ENCODE results near the gene ITPR2.

Gene ITPR2

GRCh38 chr12:26384536-26384935, 448.5 kb downstream of the ITPR2 start:
- Histone ChIP-seq H3K9me3 (ENCODE audit: low read length) (no peaks in the 10 kb centered on the region), H3K4me1 (ENCODE audit: insufficient read depth, low read length) (no peaks in the 10 kb centered on the region), H3K9ac (ENCODE audit: low read length) (no peak overlapping the region), H3K4me3 (ENCODE audit: low read depth in 1 of 2, low read length in 2 of 2) (no peak overlapping the region), H3K36me3 (ENCODE audit: insufficient read depth, low read length) (peaks cover 10% of the 10 kb centered on the region), H3K27me3 (ENCODE audit: control insufficient read depth in 1 of 2, insufficient read depth in 2 of 2, low read length in 2 of 2) (no peaks in the 10 kb centered on the region), H3K27ac (ENCODE audit: low read depth, low read length) (no peak overlapping the region)

- H3K9me3 ChIP-seq (ENCODE audit: low read length): no peaks in the 10 kb centered on the region
- H3K27ac ChIP-seq (ENCODE audit: low read depth, low read length): no peak overlapping the region
- H3K9ac ChIP-seq (ENCODE audit: low read length): no peak overlapping the region
- H3K4me1 ChIP-seq (ENCODE audit: insufficient read depth, low read length): no peaks in the 10 kb centered on the region
- H3K27me3 ChIP-seq (ENCODE audit: control insufficient read depth in 1 of 2, insufficient read depth in 2 of 2, low read length in 2 of 2): no peaks in the 10 kb centered on the region
- H3K36me3 ChIP-seq (ENCODE audit: insufficient read depth, low read length): peaks cover 10% of the 10 kb centered on the region
- no peak overlapping the region for H3K4me3 ChIP-seq (ENCODE audit: low read depth in 1 of 2, low read length in 2 of 2)
Observed at GRCh38 chr12:26383041-26383440, 450.0 kb downstream of the ITPR2 start.

GRCh38 chr12:26380897-26381296, 452.1 kb downstream of the ITPR2 start:
- H3K36me3 ChIP-seq (ENCODE audit: insufficient read depth, low read length): peaks cover 6% of the 10 kb centered on the region

GRCh38 chr12:26379777-26380467, 453.1 kb downstream of the ITPR2 start:
- H3K27me3 ChIP-seq (ENCODE audit: control insufficient read depth in 1 of 2, insufficient read depth in 2 of 2, low read length in 2 of 2): no peaks in the 10 kb centered on the region
- no peaks in the 10 kb centered on the region for H3K9me3 ChIP-seq (ENCODE audit: low read length)
- no peaks in the 10 kb centered on the region for H3K36me3 ChIP-seq (ENCODE audit: insufficient read depth, low read length)
- H3K27ac ChIP-seq (ENCODE audit: low read depth, low read length): no peak overlapping the region
- H3K4me3 ChIP-seq (ENCODE audit: low read depth in 1 of 2, low read length in 2 of 2): no peak overlapping the region
- no peaks in the 10 kb centered on the region for H3K4me1 ChIP-seq (ENCODE audit: insufficient read depth, low read length)
- no peak overlapping the region for H3K9ac ChIP-seq (ENCODE audit: low read length)

More at GRCh38 chr12:26380897-26381296, 452.1 kb downstream of the ITPR2 start:
- no peak overlapping the region for H3K9ac ChIP-seq (ENCODE audit: low read length)
- H3K4me1 ChIP-seq (ENCODE audit: insufficient read depth, low read length): no peaks in the 10 kb centered on the region
- H3K4me3 ChIP-seq (ENCODE audit: low read depth in 1 of 2, low read length in 2 of 2): no peak overlapping the region
- no peak overlapping the region for H3K27ac ChIP-seq (ENCODE audit: low read depth, low read length)
- no peaks in the 10 kb centered on the region for H3K27me3 ChIP-seq (ENCODE audit: control insufficient read depth in 1 of 2, insufficient read depth in 2 of 2, low read length in 2 of 2)
- H3K9me3 ChIP-seq (ENCODE audit: low read length): no peaks in the 10 kb centered on the region

- Histone ChIP-seq H3K27ac (ENCODE audit: low read depth, low read length) (no peak overlapping the region), H3K27me3 (ENCODE audit: control insufficient read depth in 1 of 2, insufficient read depth in 2 of 2, low read length in 2 of 2) (no peaks in the 10 kb centered on the region), H3K36me3 (ENCODE audit: insufficient read depth, low read length) (no peaks in the 10 kb centered on the region), H3K9ac (ENCODE audit: low read length) (no peak overlapping the region), H3K4me3 (ENCODE audit: low read depth in 1 of 2, low read length in 2 of 2) (no peak overlapping the region), H3K4me1 (ENCODE audit: insufficient read depth, low read length) (no peaks in the 10 kb centered on the region), H3K9me3 (ENCODE audit: low read length) (no peaks in the 10 kb centered on the region)
Observed at GRCh38 chr12:26378711-26379110, 454.3 kb downstream of the ITPR2 start.

- Histone ChIP-seq H3K9ac (ENCODE audit: low read length) (no peak overlapping the region), H3K27me3 (ENCODE audit: control insufficient read depth in 1 of 2, insufficient read depth in 2 of 2, low read length in 2 of 2) (no peaks in the 10 kb centered on the region), H3K27ac (ENCODE audit: low read depth, low read length) (no peak overlapping the region), H3K4me3 (ENCODE audit: low read depth in 1 of 2, low read length in 2 of 2) (no peak overlapping the region), H3K36me3 (ENCODE audit: insufficient read depth, low read length) (no peaks in the 10 kb centered on the region), H3K4me1 (ENCODE audit: insufficient read depth, low read length) (no peaks in the 10 kb centered on the region), H3K9me3 (ENCODE audit: low read length) (no peaks in the 10 kb centered on the region)
Observed at GRCh38 chr12:26374934-26375680, 457.9 kb downstream of the ITPR2 start.

- H3K4me3 ChIP-seq (ENCODE audit: low read depth in 1 of 2, low read length in 2 of 2): no peak overlapping the region
- H3K27ac ChIP-seq (ENCODE audit: low read depth, low read length): no peak overlapping the region
- H3K36me3 ChIP-seq (ENCODE audit: insufficient read depth, low read length): no peaks in the 10 kb centered on the region
- H3K27me3 ChIP-seq (ENCODE audit: control insufficient read depth in 1 of 2, insufficient read depth in 2 of 2, low read length in 2 of 2): no peaks in the 10 kb centered on the region
- no peak overlapping the region for H3K9ac ChIP-seq (ENCODE audit: low read length)
- no peaks in the 10 kb centered on the region for H3K9me3 ChIP-seq (ENCODE audit: low read length)
- no peaks in the 10 kb centered on the region for H3K4me1 ChIP-seq (ENCODE audit: insufficient read depth, low read length)
Observed at GRCh38 chr12:26373606-26374495, 459.1 kb downstream of the ITPR2 start.

GRCh38 chr12:26372866-26373265, 460.1 kb downstream of the ITPR2 start:
- Histone ChIP-seq H3K9ac (ENCODE audit: low read length) (no peak overlapping the region), H3K9me3 (ENCODE audit: low read length) (no peaks in the 10 kb centered on the region), H3K27ac (ENCODE audit: low read depth, low read length) (no peak overlapping the region), H3K36me3 (ENCODE audit: insufficient read depth, low read length) (no peaks in the 10 kb centered on the region), H3K4me3 (ENCODE audit: low read depth in 1 of 2, low read length in 2 of 2) (no peak overlapping the region), H3K27me3 (ENCODE audit: control insufficient read depth in 1 of 2, insufficient read depth in 2 of 2, low read length in 2 of 2) (no peaks in the 10 kb centered on the region), H3K4me1 (ENCODE audit: insufficient read depth, low read length) (no peaks in the 10 kb centered on the region)

- no peak overlapping the region for H3K9ac ChIP-seq (ENCODE audit: low read length)
- H3K4me1 ChIP-seq (ENCODE audit: insufficient read depth, low read length): no peaks in the 10 kb centered on the region
- no peak overlapping the region for H3K27ac ChIP-seq (ENCODE audit: low read depth, low read length)
- H3K36me3 ChIP-seq (ENCODE audit: insufficient read depth, low read length): no peaks in the 10 kb centered on the region
- no peaks in the 10 kb centered on the region for H3K27me3 ChIP-seq (ENCODE audit: control insufficient read depth in 1 of 2, insufficient read depth in 2 of 2, low read length in 2 of 2)
- no peak overlapping the region for H3K4me3 ChIP-seq (ENCODE audit: low read depth in 1 of 2, low read length in 2 of 2)
- H3K9me3 ChIP-seq (ENCODE audit: low read length): no peaks in the 10 kb centered on the region
Observed at GRCh38 chr12:26370098-26370497, 462.9 kb downstream of the ITPR2 start.

- no peak overlapping the region for H3K4me3 ChIP-seq (ENCODE audit: low read depth in 1 of 2, low read length in 2 of 2)
- H3K27ac ChIP-seq (ENCODE audit: low read depth, low read length): no peak overlapping the region
- no peaks in the 10 kb centered on the region for H3K36me3 ChIP-seq (ENCODE audit: insufficient read depth, low read length)
- H3K4me1 ChIP-seq (ENCODE audit: insufficient read depth, low read length): no peaks in the 10 kb centered on the region
- no peak overlapping the region for H3K9ac ChIP-seq (ENCODE audit: low read length)
- H3K27me3 ChIP-seq (ENCODE audit: control insufficient read depth in 1 of 2, insufficient read depth in 2 of 2, low read length in 2 of 2): no peaks in the 10 kb centered on the region
- H3K9me3 ChIP-seq (ENCODE audit: low read length): no peaks in the 10 kb centered on the region
Observed at GRCh38 chr12:26369588-26369987, 463.4 kb downstream of the ITPR2 start.

- Histone ChIP-seq H3K36me3 (ENCODE audit: insufficient read depth, low read length) (no peaks in the 10 kb centered on the region), H3K9ac (ENCODE audit: low read length) (no peak overlapping the region), H3K9me3 (ENCODE audit: low read length) (no peaks in the 10 kb centered on the region), H3K4me1 (ENCODE audit: insufficient read depth, low read length) (no peaks in the 10 kb centered on the region), H3K27ac (ENCODE audit: low read depth, low read length) (no peak overlapping the region), H3K4me3 (ENCODE audit: low read depth in 1 of 2, low read length in 2 of 2) (no peak overlapping the region), H3K27me3 (ENCODE audit: control insufficient read depth in 1 of 2, insufficient read depth in 2 of 2, low read length in 2 of 2) (no peaks in the 10 kb centered on the region)
Observed at GRCh38 chr12:26367991-26368730, 464.8 kb downstream of the ITPR2 start.
